ENCODE measurements around the gene UNC13B.

DNA sequence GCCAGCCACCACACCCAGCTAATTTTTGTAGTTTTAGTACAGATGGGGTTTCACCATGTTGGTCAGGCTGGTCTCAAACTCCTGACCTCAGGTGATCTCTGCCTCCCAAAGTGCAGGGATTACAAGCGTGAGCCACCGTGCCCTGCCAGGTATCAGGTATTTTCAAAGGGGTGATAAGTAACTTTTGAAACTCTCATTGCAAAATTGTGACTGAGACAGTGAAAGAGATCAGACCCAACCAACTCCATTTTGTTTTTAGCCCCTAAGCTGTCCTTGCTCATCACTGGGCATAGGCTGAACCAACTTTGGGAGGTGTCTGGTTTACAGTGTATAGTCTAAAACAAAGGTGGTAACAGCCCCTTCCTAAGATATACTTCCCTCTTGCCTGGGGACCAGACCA, 29.3 kb downstream of the UNC13B start:
- TF ChIP-seq EP300 (IDR thresholded peaks at IDR 0.05; ENCODE audit: low read depth in 2 of 2, low read length in 2 of 2) (no peak), EP300 (CRISPR knock-in tag; IDR thresholded peaks at IDR 0.05; ENCODE audit: borderline replicate concordance) (no peak), AKAP8 (CRISPR knock-in tag; IDR thresholded peaks at IDR 0.05) (no peak)
